GM18909 (cell line): ENCODE data around the gene CALD1.

ENCODE experiments used
- ATAC-seq: cut with Tn5 transposase; IDR thresholded peaks from one replicate; pipeline ENCODE4 v1.9.1; 2021; ENCODE audit warnings: mild to moderate bottlenecking; ENCODE audit not compliant: unreplicated experiment, poor library complexity

Gene CALD1

GRCh38 chr7:134910214-134910890 lies 130.9 kb downstream of the CALD1 start:
- ATAC-seq, result no peak

GRCh38 chr7:134910968-134911367 lies 131.5 kb downstream of the CALD1 start:
- ATAC-seq, result no peak

GRCh38 chr7:134916171-134916883 lies 136.9 kb downstream of the CALD1 start:
- no peak for ATAC-seq

GRCh38 chr7:134919240-134919641 lies 139.8 kb downstream of the CALD1 start:
- ATAC-seq, result peak; percentile 78

- no peak for ATAC-seq
Observed at GRCh38 chr7:134920026-134920753, 140.8 kb downstream of the CALD1 start.

- ATAC-seq, result no peak
Observed at GRCh38 chr7:134922720-134923704, 143.6 kb downstream of the CALD1 start.

- ATAC-seq, result no peak
Observed at GRCh38 chr7:134925766-134926165, 146.3 kb downstream of the CALD1 start.

- ATAC-seq, result no peak
Observed at GRCh38 chr7:134926396-134926795, 147.0 kb downstream of the CALD1 start.

GRCh38 chr7:134927076-134927475 lies 147.6 kb downstream of the CALD1 start:
- no peak for ATAC-seq

GRCh38 chr7:134927723-134928122 lies 148.3 kb downstream of the CALD1 start:
- ATAC-seq, result no peak

- no peak for ATAC-seq
Observed at GRCh38 chr7:134928554-134928953, 149.1 kb downstream of the CALD1 start.

GRCh38 chr7:134931487-134931886 lies 152.1 kb downstream of the CALD1 start:
- no peak for ATAC-seq

- peak; percentile 81 for ATAC-seq
Observed at GRCh38 chr7:134932707-134933370, 153.4 kb downstream of the CALD1 start.

GRCh38 chr7:134933460-134934068 lies 154.1 kb downstream of the CALD1 start:
- no peak for ATAC-seq

GRCh38 chr7:134935701-134936100 lies 156.3 kb downstream of the CALD1 start:
- ATAC-seq, result no peak

GRCh38 chr7:134936893-134937510 lies 157.6 kb downstream of the CALD1 start:
- no peak for ATAC-seq

- ATAC-seq, result no peak
Observed at GRCh38 chr7:134938141-134938540, 158.7 kb downstream of the CALD1 start.

GRCh38 chr7:134939136-134939535 lies 159.7 kb downstream of the CALD1 start:
- no peak for ATAC-seq

- ATAC-seq, result no peak
Observed at GRCh38 chr7:134940729-134941128, 161.3 kb downstream of the CALD1 start.
